Lower lobe of right lung (tissue), 2 donors: ENCODE data around the gene DAD1. TPM values are rescaled to one million over a fixed set of nuclear protein-coding genes. Genes with fewer than 3 reads are reported as not detected.
"Not testable (repeated sequence)": the region's sequence is repeated elsewhere in the genome, so short reads cannot be mapped to it uniquely, and the experiment has no call there.

Experiments used
- ATAC-seq, 2 donors: fragments of 200-7000 bp; cut with Tn5 transposase; one replicate each; pipeline ENCODE4 v1.9.1; 2020 to 2022; ENCODE audit warnings: mild to moderate bottlenecking in 2 of 2, moderate library complexity in 2 of 2
- DNase-seq: peaks from one replicate; pipeline ENCODE4 v3.0.0-alpha.2; 2020
- H3K27ac ChIP-seq: fragments of 200-600 bp; one replicate; pipeline ENCODE4 v1.8.0; 2022
- H3K27me3 ChIP-seq: fragments of 200-600 bp; one replicate; pipeline ENCODE4 v1.8.0; 2022; ENCODE audit warnings: low read depth
- H3K36me3 ChIP-seq: fragments of 200-600 bp; one replicate; pipeline ENCODE4 v1.8.0; 2022; ENCODE audit warnings: mild to moderate bottlenecking
- H3K4me1 ChIP-seq: fragments of 200-600 bp; one replicate; pipeline ENCODE4 v1.8.0; 2022
- H3K4me3 ChIP-seq: fragments of 200-600 bp; one replicate; pipeline ENCODE4 v1.8.0; 2022; ENCODE audit warnings: mild to moderate bottlenecking
- H3K9me3 ChIP-seq: fragments of 200-600 bp; one replicate; pipeline ENCODE4 v1.8.0; 2022
- CTCF ChIP-seq: fragments of 200-600 bp; IDR thresholded peaks from one replicate; pipeline ENCODE4 v1.8.0; 2022; ENCODE audit warnings: antibody characterized with exemption, mild to moderate bottlenecking
- intact Hi-C: fragments of 100-400 bp; cut with DNase I; formaldehyde crosslinking; loops from one replicate; pipeline ENCODE4 v1.11.0; 2022
- total RNA-seq: library from RNA; stranded (reverse); fragmentation: NEBNext Ultra II Directional; extraction: Animal tissue kit (Norgen Biotek cat#: 25700); gene quantifications from one replicate; pipeline ENCODE4 v1.2.1, GENCODE V29; 2021
- donor health status: DM: no; HTN: yes; CAD: no; lungs with severe emphysema.

The DAD1 gene
- total RNA-seq, 1 donor from 2014 or later: 162 TPM

DNA sequence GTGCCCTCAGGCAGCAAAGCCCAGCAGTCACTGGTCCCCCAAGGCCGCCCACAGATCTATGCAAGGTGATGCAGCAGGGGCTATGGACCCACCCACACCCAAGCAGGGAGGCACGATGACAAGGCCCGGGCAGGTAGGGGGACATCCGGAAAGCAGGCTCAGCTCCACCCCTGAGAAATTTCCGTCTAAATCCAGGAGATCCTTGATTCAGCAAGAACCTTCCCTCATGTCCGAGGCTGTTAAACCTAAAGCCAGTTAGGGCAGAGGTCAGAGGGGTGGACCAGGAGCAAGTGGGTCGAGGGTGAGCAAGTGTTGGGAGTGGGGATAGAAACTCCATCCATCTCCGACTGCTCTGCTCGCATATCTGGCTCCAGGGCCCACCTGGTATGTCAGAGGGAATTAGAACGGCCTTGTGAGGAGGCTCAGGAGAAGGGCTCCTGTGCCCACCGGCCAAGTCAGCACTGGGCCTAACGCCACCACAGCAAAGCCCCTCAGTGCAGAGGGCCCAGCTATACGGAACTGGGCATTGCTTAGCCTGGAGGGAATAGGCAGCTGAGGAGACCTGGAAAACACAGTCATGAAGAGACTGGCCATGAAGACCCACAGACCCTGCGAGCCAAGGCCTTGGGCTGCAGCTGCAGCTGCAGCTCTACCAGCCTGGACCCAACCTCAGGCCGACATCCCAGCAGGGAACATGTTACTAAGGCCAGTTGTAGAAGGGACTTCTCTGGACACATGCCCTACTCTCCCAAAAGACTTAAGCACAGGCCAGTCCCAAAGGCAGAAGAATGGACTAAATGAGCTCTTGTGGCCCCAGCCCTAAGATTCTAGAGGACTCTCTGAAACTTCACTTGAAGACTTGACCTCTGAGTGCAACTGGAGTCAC is 34.3 kb downstream of the DAD1 start:
- TF ChIP-seq CTCF: no peak
- H3K4me1 ChIP-seq: peaks cover 56% of the 10 kb centered on the region
- intact Hi-C loops: no loop called here

GRCh38 chr14:22553861-22554497 is 35.0 kb downstream of the DAD1 start:
- H3K9me3 ChIP-seq, DNase-seq, ATAC-seq, H3K36me3 ChIP-seq, H3K4me3 ChIP-seq, intact Hi-C loops, H3K27me3 ChIP-seq: not testable (repeated sequence)
- peaks cover 49% of the 10 kb centered on the region for H3K4me1 ChIP-seq
- peak overlapping the region; percentile 31 for H3K27ac ChIP-seq

More for the DNA sequence above, 34.3 kb downstream of the DAD1 start:
- no peaks in the 10 kb centered on the region for H3K36me3 ChIP-seq
- no peak overlapping the region for H3K4me3 ChIP-seq
- no peaks in the 10 kb centered on the region for H3K27me3 ChIP-seq
- no peak overlapping the region for H3K27ac ChIP-seq
- ATAC-seq (no peak), DNase-seq (no peak)
- no peaks in the 10 kb centered on the region for H3K9me3 ChIP-seq

DNA sequence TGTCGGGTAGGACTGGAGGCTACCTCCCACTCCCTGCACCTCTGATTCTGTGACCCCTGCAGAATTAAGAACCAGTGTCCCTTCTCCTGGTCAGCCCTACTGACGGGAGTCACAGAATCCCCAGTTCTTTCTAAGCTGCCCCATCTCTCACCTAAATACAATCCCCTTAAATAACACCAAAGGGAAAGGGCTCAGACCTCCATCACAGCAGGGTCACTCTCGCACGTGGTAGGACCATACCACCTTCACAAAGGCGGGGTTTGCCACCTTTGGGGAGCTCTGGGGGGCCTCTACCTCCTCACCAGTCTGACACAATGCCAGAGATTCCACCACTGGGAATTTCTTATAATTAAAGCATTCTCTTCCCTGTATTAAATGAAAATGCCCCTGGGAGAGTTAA is 35.6 kb downstream of the DAD1 start:
- Histone ChIP-seq H3K4me1 (peaks cover 43% of the 10 kb centered on the region), H3K36me3 (no peaks in the 10 kb centered on the region), H3K27ac (peak overlapping the region; percentile 31), H3K4me3 (no peak overlapping the region), H3K27me3 (no peaks in the 10 kb centered on the region), H3K9me3 (no peaks in the 10 kb centered on the region)
- intact Hi-C loops: no loop called here
- TF ChIP-seq CTCF: no peak
- DNase-seq (no peak), ATAC-seq (no peak)

DNA sequence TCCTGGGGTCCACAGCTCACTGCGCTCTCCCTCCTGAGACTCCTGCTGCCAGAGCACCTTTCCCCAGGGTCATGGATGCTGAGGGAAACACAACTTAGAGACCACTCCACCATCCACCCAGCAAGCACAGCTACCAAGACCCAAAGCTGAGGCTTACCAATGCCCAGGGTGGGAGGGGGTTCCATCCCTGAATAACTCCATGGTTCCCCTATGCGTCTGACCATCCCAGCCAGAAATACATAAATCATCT is 36.3 kb downstream of the DAD1 start:
- H3K9me3 ChIP-seq: no peaks in the 10 kb centered on the region
- H3K4me1 ChIP-seq: peaks cover 43% of the 10 kb centered on the region
- H3K36me3 ChIP-seq: no peaks in the 10 kb centered on the region
- H3K27ac ChIP-seq: no peak overlapping the region
- H3K4me3 ChIP-seq: no peak overlapping the region
- no peaks in the 10 kb centered on the region for H3K27me3 ChIP-seq
- ATAC-seq: no peak
- no peak for DNase-seq
- no peak for TF ChIP-seq CTCF
- intact Hi-C loops: no loop called here

GRCh38 chr14:22552001-22552826 is 36.8 kb downstream of the DAD1 start:
- TF ChIP-seq CTCF: no peak
- Histone ChIP-seq H3K4me3 (no peak overlapping the region), H3K27ac (no peak overlapping the region), H3K9me3 (no peaks in the 10 kb centered on the region), H3K27me3 (no peaks in the 10 kb centered on the region), H3K4me1 (peaks cover 40% of the 10 kb centered on the region), H3K36me3 (no peaks in the 10 kb centered on the region)
- DNase-seq: no peak
- intact Hi-C loops: no loop called here
- ATAC-seq: no peak
